ENCODE data around the gene DMXL2. TPM values are rescaled to one million over a fixed set of nuclear protein-coding genes. Genes with fewer than 3 reads are reported as not detected.

The DMXL2 gene
- total RNA-seq, 1 donor from 2014 or later: 55.2 TPM

GRCh38 chr15:51585986-51586385 lies 36.6 kb downstream of the DMXL2 start:
- no peak overlapping the region for H3K4me3 ChIP-seq
- DNase-seq (no peak), ATAC-seq (peak; percentile 74)
- no peaks in the 10 kb centered on the region for H3K4me1 ChIP-seq
- H3K27ac ChIP-seq: no peak overlapping the region
- TF ChIP-seq, protein P1, sequence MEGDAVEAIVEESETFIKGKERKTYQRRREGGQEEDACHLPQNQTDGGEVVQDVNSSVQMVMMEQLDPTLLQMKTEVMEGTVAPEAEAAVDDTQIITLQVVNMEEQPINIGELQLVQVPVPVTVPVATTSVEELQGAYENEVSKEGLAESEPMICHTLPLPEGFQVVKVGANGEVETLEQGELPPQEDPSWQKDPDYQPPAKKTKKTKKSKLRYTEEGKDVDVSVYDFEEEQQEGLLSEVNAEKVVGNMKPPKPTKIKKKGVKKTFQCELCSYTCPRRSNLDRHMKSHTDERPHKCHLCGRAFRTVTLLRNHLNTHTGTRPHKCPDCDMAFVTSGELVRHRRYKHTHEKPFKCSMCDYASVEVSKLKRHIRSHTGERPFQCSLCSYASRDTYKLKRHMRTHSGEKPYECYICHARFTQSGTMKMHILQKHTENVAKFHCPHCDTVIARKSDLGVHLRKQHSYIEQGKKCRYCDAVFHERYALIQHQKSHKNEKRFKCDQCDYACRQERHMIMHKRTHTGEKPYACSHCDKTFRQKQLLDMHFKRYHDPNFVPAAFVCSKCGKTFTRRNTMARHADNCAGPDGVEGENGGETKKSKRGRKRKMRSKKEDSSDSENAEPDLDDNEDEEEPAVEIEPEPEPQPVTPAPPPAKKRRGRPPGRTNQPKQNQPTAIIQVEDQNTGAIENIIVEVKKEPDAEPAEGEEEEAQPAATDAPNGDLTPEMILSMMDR (IDR thresholded peaks at IDR 0.05): no peak
- intact Hi-C loops (cut with DNase I): no loop called here
- H3K36me3 ChIP-seq: no peaks in the 10 kb centered on the region
- no peaks in the 10 kb centered on the region for H3K9me3 ChIP-seq
- no peaks in the 10 kb centered on the region for H3K27me3 ChIP-seq

- DNase-seq (no peak), ATAC-seq (no peak)
- H3K9me3 ChIP-seq: no peaks in the 10 kb centered on the region
- H3K4me1 ChIP-seq: peaks cover 13% of the 10 kb centered on the region
- H3K4me3 ChIP-seq: no peak overlapping the region
- intact Hi-C loops (cut with DNase I): no loop called here
- TF ChIP-seq, protein P1 (IDR thresholded peaks at IDR 0.05): no peak
- H3K36me3 ChIP-seq: no peaks in the 10 kb centered on the region
- H3K27me3 ChIP-seq: no peaks in the 10 kb centered on the region
- H3K27ac ChIP-seq: no peak overlapping the region
Measured at GRCh38 chr15:51580982-51581381, 41.6 kb downstream of the DMXL2 start.

DNA sequence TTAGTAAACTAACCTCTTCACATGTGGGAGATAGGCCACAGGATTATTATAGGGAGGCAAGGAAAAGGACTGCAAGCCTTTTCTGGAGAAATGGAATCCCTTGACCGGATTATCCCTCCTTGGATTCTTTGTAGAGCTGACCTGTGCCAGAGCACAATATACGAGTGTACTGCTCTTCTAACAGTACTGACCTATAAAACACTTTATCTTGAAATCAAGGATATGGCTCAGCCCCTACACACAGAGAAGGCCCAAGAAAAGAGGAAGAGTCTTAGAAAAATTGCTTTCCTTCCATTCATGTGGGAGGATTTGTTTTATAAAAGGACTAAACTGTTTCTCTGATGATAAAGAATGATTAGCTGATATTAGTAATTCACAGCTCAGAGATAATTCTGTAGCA lies 42.2 kb downstream of the DMXL2 start:
- TF ChIP-seq, protein P1 (IDR thresholded peaks at IDR 0.05): no peak
- ATAC-seq (peak; percentile 70), DNase-seq (no peak)
- Histone ChIP-seq H3K4me1 (peaks cover 16% of the 10 kb centered on the region), H3K27ac (no peak overlapping the region), H3K4me3 (no peak overlapping the region), H3K27me3 (no peaks in the 10 kb centered on the region), H3K9me3 (no peaks in the 10 kb centered on the region), H3K36me3 (no peaks in the 10 kb centered on the region)
- intact Hi-C loops (cut with DNase I): no loop called here

DNA sequence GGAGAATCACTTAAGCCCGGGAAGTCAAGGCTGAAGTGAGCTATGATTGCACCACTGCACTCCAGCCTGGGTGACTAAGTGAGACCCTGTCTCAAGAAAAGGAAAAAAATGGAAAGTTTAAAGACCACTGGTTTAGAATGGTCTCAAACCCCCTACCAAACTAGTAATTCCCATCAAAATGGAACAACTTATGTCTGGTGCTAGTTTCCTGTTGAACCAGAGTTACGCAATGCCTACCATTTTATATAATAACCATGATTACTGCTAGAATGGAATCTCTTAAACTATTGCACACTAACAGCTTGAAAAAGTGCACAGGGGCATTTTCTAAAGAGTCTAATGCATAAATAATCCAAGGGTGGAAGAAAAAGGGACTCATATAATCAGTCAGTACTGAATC lies 43.6 kb downstream of the DMXL2 start:
- H3K4me3 ChIP-seq: no peak overlapping the region
- H3K27ac ChIP-seq: no peak overlapping the region
- no peaks in the 10 kb centered on the region for H3K27me3 ChIP-seq
- intact Hi-C loops (cut with DNase I): no loop called here
- TF ChIP-seq, protein P1 (IDR thresholded peaks at IDR 0.05): no peak
- no peaks in the 10 kb centered on the region for H3K36me3 ChIP-seq
- DNase-seq (no peak), ATAC-seq (no peak)
- H3K4me1 ChIP-seq: peaks cover 16% of the 10 kb centered on the region
- no peaks in the 10 kb centered on the region for H3K9me3 ChIP-seq

DNA sequence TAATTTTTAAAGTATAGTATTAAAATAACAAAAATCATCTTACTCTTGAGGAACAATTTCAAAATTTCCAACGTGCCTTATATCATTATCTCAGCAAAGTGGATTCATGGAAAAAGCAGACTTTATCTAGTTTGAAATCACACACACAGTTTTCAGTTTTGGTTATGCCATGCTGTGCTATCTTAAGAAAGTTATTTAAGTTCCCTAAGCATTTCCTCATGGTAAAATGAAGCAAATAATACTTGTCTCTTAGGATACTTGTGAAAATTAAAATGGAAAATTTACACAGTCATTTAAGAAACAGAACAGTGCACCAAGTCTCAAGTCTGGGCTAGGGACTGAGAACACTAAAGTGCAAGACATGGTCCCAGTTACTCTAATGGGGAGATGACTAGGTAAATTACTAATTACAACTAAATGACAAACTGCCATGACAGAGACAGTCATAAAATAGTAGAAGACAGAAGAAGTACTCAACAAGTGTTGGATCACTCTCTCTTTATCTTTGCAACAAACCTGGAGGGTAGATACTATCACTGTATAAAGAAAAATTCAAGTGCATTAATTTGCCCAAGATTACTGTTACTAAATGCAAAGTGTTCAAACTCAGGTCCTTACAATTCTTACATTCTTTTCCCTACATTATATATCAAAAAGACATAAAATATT lies 44.8 kb downstream of the DMXL2 start:
- Histone ChIP-seq H3K4me3 (no peak overlapping the region), H3K36me3 (no peaks in the 10 kb centered on the region), H3K9me3 (no peaks in the 10 kb centered on the region), H3K27me3 (no peaks in the 10 kb centered on the region), H3K27ac (peak overlapping the region; percentile 52), H3K4me1 (peaks cover 16% of the 10 kb centered on the region)
- ATAC-seq (no peak), DNase-seq (no peak)
- TF ChIP-seq, protein P1 (IDR thresholded peaks at IDR 0.05): no peak
- intact Hi-C loops (cut with DNase I): no loop called here

All from upper lobe of right lung (tissue), 1 donor.